SK-N-MC (cell line): ENCODE results near the gene PLXNC1.

Source experiments
- DNase-seq: peaks from one replicate; pipeline ENCODE4 v3.0.0-alpha.2; 2011; ENCODE audit warnings: low read depth, low spot score
- H3K27ac ChIP-seq: fragments of 200-600 bp; sonication (generic); 2 replicates; pipeline ENCODE4 v1.5.1; 2016; ENCODE audit warnings: mixed run types
- H3K36me3 ChIP-seq: fragments of 200-600 bp; sonication (generic); 2 replicates; pipeline ENCODE4 v1.6.1; 2017; ENCODE audit warnings: antibody characterized with exemption, low read length, mixed read lengths; ENCODE audit not compliant: insufficient read depth
- H3K4me3 ChIP-seq: fragments of 200-600 bp; sonication (generic); 2 replicates; pipeline ENCODE4 v1.5.1; 2016
- H3K9ac ChIP-seq: fragments of 200-600 bp; sonication (generic); 2 replicates; pipeline ENCODE4 v1.8.0; 2017; ENCODE audit warnings: mixed run types, mixed read lengths; ENCODE audit not compliant: insufficient read length
- H3K9me3 ChIP-seq: fragments of 200-600 bp; sonication (generic); 2 replicates; pipeline ENCODE4 v1.6.1; 2017; ENCODE audit warnings: low read depth, mild to moderate bottlenecking, antibody characterized with exemption, low read length, moderate library complexity, mixed read lengths
- EZH2 ChIP-seq: fragments of 200-600 bp; sonication (generic); IDR thresholded peaks from one replicate; pipeline ENCODE4 v1.6.1; 2017; ENCODE audit warnings: antibody characterized with exemption
- FOXP2 ChIP-seq: optimal IDR thresholded peaks from 2 replicates; pipeline ENCODE3; 2011; ENCODE audit warnings: mild to moderate bottlenecking, moderate library complexity; ENCODE audit not compliant: insufficient read depth; ENCODE audit errors: extremely low read length, control extremely low read depth
- POLR2AphosphoS5 ChIP-seq: IDR thresholded peaks from 2 replicates; pipeline ENCODE4 v1.6.1; 2012; ENCODE audit warnings: mild to moderate bottlenecking, low read depth, low read length, borderline replicate concordance

Gene PLXNC1

GRCh38 chr12:94149781-94150239 is 1.4 kb downstream of the PLXNC1 start:
- H3K9me3 ChIP-seq = no peaks in the 10 kb centered on the region
- H3K9ac ChIP-seq = no peak overlapping the region
- TF ChIP-seq FOXP2 = no peak
- no peak for TF ChIP-seq POLR2AphosphoS5
- TF ChIP-seq EZH2 = no peak
- no peak overlapping the region for H3K27ac ChIP-seq
- DNase-seq = no peak
- no peak overlapping the region for H3K4me3 ChIP-seq
- H3K36me3 ChIP-seq = no peaks in the 10 kb centered on the region

GRCh38 chr12:94150240-94151121 is 2.1 kb downstream of the PLXNC1 start:
- no peaks in the 10 kb centered on the region for H3K9me3 ChIP-seq
- DNase-seq = no peak
- TF ChIP-seq POLR2AphosphoS5 (no peak), FOXP2 (no peak), EZH2 (no peak)
- H3K9ac ChIP-seq = no peak overlapping the region
- H3K27ac ChIP-seq = no peak overlapping the region
- H3K36me3 ChIP-seq = no peaks in the 10 kb centered on the region
- no peak overlapping the region for H3K4me3 ChIP-seq

- no peaks in the 10 kb centered on the region for H3K9me3 ChIP-seq
- TF ChIP-seq EZH2 = no peak
- TF ChIP-seq FOXP2 = no peak
- no peak for TF ChIP-seq POLR2AphosphoS5
- no peak overlapping the region for H3K27ac ChIP-seq
- H3K36me3 ChIP-seq = no peaks in the 10 kb centered on the region
- H3K4me3 ChIP-seq = no peak overlapping the region
- DNase-seq = no peak
- H3K9ac ChIP-seq = no peak overlapping the region
These were observed 3.2 kb downstream of the PLXNC1 start for GRCh38 chr12:94151582-94151981.

GRCh38 chr12:94152292-94153078 is 4.1 kb downstream of the PLXNC1 start:
- no peaks in the 10 kb centered on the region for H3K36me3 ChIP-seq
- no peak for TF ChIP-seq EZH2
- no peak for TF ChIP-seq FOXP2
- TF ChIP-seq POLR2AphosphoS5 = no peak
- no peak overlapping the region for H3K4me3 ChIP-seq
- no peak for DNase-seq
- H3K27ac ChIP-seq = no peak overlapping the region
- H3K9me3 ChIP-seq = no peaks in the 10 kb centered on the region
- no peak overlapping the region for H3K9ac ChIP-seq

- Histone ChIP-seq H3K9me3 (no peaks in the 10 kb centered on the region), H3K4me3 (no peak overlapping the region), H3K9ac (no peak overlapping the region), H3K27ac (no peak overlapping the region), H3K36me3 (no peaks in the 10 kb centered on the region)
- no peak for TF ChIP-seq FOXP2
- TF ChIP-seq POLR2AphosphoS5 = no peak
- no peak for TF ChIP-seq EZH2
- DNase-seq = no peak
These were observed 8.8 kb downstream of the PLXNC1 start for GRCh38 chr12:94157181-94157580.

GRCh38 chr12:94157981-94158411 is 9.6 kb downstream of the PLXNC1 start:
- H3K9ac ChIP-seq = no peak overlapping the region
- TF ChIP-seq FOXP2 (no peak), POLR2AphosphoS5 (no peak), EZH2 (no peak)
- H3K9me3 ChIP-seq = no peaks in the 10 kb centered on the region
- H3K36me3 ChIP-seq = no peaks in the 10 kb centered on the region
- DNase-seq = no peak
- H3K4me3 ChIP-seq = no peak overlapping the region
- H3K27ac ChIP-seq = no peak overlapping the region

GRCh38 chr12:94158666-94159065 is 10.3 kb downstream of the PLXNC1 start:
- Histone ChIP-seq H3K27ac (no peak overlapping the region), H3K9me3 (no peaks in the 10 kb centered on the region), H3K4me3 (no peak overlapping the region), H3K36me3 (no peaks in the 10 kb centered on the region), H3K9ac (no peak overlapping the region)
- DNase-seq = no peak
- TF ChIP-seq POLR2AphosphoS5 = no peak
- no peak for TF ChIP-seq FOXP2
- TF ChIP-seq EZH2 = no peak

- TF ChIP-seq EZH2 (no peak), FOXP2 (no peak), POLR2AphosphoS5 (no peak)
- H3K4me3 ChIP-seq = no peak overlapping the region
- H3K9me3 ChIP-seq = no peaks in the 10 kb centered on the region
- H3K9ac ChIP-seq = no peak overlapping the region
- H3K36me3 ChIP-seq = no peaks in the 10 kb centered on the region
- DNase-seq = no peak
- no peak overlapping the region for H3K27ac ChIP-seq
These were observed 13.7 kb downstream of the PLXNC1 start for GRCh38 chr12:94162108-94162507.

- DNase-seq = no peak
- no peak overlapping the region for H3K9ac ChIP-seq
- no peak overlapping the region for H3K27ac ChIP-seq
- no peak for TF ChIP-seq EZH2
- no peak for TF ChIP-seq FOXP2
- no peak for TF ChIP-seq POLR2AphosphoS5
- H3K36me3 ChIP-seq = no peaks in the 10 kb centered on the region
- no peak overlapping the region for H3K4me3 ChIP-seq
- no peaks in the 10 kb centered on the region for H3K9me3 ChIP-seq
These were observed 15.5 kb downstream of the PLXNC1 start for GRCh38 chr12:94163850-94164249.
